HG02623 (cell line): ENCODE results near the gene OR8J1.
"Not testable (repeated sequence)": the region's sequence is repeated elsewhere in the genome, so short reads cannot be mapped to it uniquely, and the experiment has no call there.

Source experiments
- ATAC-seq: cut with Tn5 transposase; IDR thresholded peaks from one replicate; pipeline ENCODE4 v1.9.1; 2021; ENCODE audit warnings: moderate library complexity; ENCODE audit not compliant: unreplicated experiment

Gene OR8J1

GRCh38 chr11:56353991-56354390, at the start of gene OR8J1:
Gene OR8J1 (plus strand): TSS chr11:56354291. CDS start chr11:56360247, 5,956 bp downstream.
- no peak for ATAC-seq

- ATAC-seq, result no peak
Observed at GRCh38 chr11:56307836-56308235, 46.3 kb upstream of the OR8J1 start.

- ATAC-seq, result no peak
Observed at GRCh38 chr11:56314844-56315243, 39.2 kb upstream of the OR8J1 start, which contains the start of gene OR8K3. Gene OR8K3 (plus strand): TSS chr11:56315144. CDS start chr11:56318307, 3,163 bp downstream.

- ATAC-seq, result no peak
Observed at GRCh38 chr11:56331861-56332491, 22.1 kb upstream of the OR8J1 start.

GRCh38 chr11:56333156-56333555, 20.9 kb upstream of the OR8J1 start:
- no peak for ATAC-seq

- no peak for ATAC-seq
Observed at GRCh38 chr11:56340289-56340688, 13.8 kb upstream of the OR8J1 start.

- ATAC-seq, result no peak
Observed at GRCh38 chr11:56345739-56346138, 8.4 kb upstream of the OR8J1 start, which contains the start of gene OR8K1. Gene OR8K1 (plus strand): TSS chr11:56346039. CDS start chr11:56346039, 0 bp downstream.

- ATAC-seq, result no peak
Observed at GRCh38 chr11:56375324-56375723, 21.2 kb downstream of the OR8J1 start, which contains the start of gene OR8U1. Gene OR8U1 (plus strand): TSS chr11:56375624. CDS start chr11:56375624, 0 bp downstream.

GRCh38 chr11:56380120-56380519, 26.0 kb downstream of the OR8J1 start:
- ATAC-seq, result no peak

GRCh38 chr11:56394381-56394780, 40.3 kb downstream of the OR8J1 start:
- ATAC-seq, result no peak

- ATAC-seq, result no peak
Observed at GRCh38 chr11:56396047-56396446, 42.0 kb downstream of the OR8J1 start.

- ATAC-seq, result not testable (repeated sequence)
Observed at GRCh38 chr11:56401858-56402461, 47.9 kb downstream of the OR8J1 start.

- ATAC-seq, result no peak
Observed at GRCh38 chr11:56404393-56404792, 50.3 kb downstream of the OR8J1 start.

- no peak for ATAC-seq
Observed at GRCh38 chr11:56410801-56411200, 56.7 kb downstream of the OR8J1 start.
